Frontal cortex (tissue), 4 donors: ENCODE data around the gene CHCHD3. TPM values are rescaled to one million over a fixed set of nuclear protein-coding genes. Genes with fewer than 3 reads are reported as not detected.
"Not testable (repeated sequence)": the region's sequence is repeated elsewhere in the genome, so short reads cannot be mapped to it uniquely, and the experiment has no call there.

Experiments used
- DNase-seq, 2 donors: peaks; one replicate each; pipeline ENCODE4 v3.0.0; 2012; ENCODE audit warnings: low spot score in 2 of 2
- FAIRE-seq: peaks from 2 replicates; lab custom pipeline; 2012; peaks lifted over from hg19 to GRCh38; lab: Jason Lieb, UNC
- total RNA-seq: library from RNA; depleted of rRNA; stranded (reverse); fragments of >200 nt; gene quantifications from one replicate; pipeline ENCODE4 v1.2.3, GENCODE V29; 2014
- donor health status: control.
- donor health status: control.
- donor health status: control.

The CHCHD3 gene
- total RNA-seq, 1 donor from 2014 or later: 60.7 TPM

DNA sequence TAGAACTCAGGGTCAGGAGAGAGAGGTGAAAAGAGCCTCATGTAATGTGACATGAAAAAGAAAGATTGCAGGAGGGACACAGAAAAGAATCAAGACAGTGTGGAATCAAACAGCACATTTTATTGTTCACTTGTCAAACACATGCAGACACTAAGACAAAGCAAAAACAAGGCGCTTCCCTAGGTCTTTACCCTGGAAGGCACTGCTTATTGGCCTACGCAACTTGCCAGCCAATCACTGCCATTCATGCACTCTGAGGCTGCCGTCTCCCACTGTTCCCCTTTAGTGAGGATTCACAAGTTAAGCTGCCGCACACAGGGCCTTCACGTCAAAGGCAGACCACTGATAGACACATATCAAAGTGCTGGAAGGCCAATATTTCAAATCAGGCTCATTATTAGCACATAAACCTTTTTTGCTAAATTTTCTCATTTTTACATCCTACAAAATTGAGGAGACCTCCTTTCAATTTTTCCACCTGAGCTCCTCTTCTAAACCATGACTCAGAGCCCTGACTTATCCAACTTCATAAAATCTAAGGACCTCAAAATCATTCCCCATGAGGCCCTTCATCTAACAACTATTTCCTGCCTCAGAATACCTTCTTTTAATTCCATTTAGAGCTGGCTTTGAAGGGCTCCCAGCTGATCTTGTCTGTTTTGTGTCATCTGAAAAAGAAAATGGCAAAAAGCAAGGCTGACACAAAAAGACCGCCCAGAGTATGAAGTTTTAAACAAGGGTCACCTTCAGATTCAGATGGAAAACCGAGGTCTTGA lies 149.4 kb downstream of the CHCHD3 start:
- DNase-seq (no peak), FAIRE-seq (no peak)

DNA sequence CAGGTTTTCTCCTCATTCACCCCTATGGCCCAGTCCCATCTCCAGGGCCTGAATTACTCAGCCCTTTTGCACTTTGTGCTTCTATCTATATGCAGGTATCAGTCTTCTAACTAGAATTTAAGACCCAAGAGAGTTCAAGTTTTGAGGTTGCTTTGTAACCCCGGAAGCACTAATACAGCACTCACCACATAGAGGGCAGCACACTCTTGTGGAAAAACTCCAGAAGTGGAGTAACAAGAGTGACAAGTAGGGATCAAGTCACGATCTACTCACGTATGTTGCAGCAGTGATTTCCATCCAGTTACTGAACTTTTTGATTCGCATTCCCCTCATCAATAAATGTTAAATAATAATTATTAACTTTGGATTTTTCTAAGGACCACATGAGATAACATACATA lies 151.0 kb downstream of the CHCHD3 start:
- DNase-seq (peak; percentile 4 to 8), FAIRE-seq (no peak)

DNA sequence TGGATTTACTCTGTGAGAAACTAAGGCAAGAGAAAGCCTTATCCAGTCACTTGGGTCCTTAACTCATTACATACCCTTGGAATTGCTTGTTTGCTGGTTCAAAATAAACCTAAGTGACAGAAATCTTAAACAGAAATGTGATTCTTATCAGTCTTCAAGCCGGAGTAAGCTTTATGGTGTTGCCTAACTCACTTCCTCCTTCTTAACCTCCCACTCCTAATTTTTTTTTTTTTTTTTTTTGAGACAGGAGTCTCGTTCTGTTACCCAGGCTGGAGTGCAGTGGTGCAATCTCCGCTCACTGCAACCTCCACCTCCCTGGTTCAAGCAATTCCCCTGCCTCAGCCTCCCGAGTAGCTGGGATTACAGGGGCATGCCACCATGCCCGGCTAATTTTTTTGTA lies 151.9 kb downstream of the CHCHD3 start:
- not testable (repeated sequence) for FAIRE-seq, DNase-seq

DNA sequence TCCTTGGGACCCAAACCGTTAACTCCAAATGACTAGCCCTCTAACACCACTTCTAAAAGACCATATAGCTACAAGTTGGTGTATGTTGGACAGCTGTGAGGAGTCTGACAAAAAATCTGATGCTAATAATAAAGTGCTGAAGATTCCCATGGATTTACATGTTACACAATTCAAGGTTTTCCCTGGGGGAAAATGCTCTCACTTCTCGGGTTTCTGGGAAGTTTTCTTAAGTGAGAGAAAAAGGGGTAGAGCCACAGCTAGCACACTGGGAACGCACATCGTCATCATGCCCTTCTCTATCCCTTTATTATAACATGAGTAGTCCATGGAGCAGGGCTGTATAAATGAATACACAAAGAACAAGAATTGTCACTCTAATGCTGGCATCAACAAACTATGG lies 162.1 kb downstream of the CHCHD3 start:
- no peak for DNase-seq
- FAIRE-seq: no peak

DNA sequence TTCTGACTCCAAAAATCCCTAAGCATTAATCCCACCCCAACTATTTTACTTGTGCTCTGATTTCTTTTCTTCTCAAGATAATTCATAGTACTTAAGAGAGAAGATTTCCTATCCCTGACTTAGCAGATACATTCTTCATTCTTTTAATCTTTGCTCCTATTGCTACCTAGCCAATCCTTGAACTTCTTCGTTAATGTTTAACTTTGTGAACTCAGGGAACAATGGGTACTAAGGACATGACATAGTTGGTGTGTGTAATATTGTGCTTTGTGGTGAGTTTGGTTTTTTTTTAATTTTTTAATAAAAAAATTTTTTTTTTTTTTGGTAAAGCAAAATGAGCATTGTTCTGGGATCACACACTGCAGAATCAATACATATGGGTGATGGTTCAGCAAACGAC lies 166.2 kb downstream of the CHCHD3 start:
- FAIRE-seq (no peak), DNase-seq (no peak)

DNA sequence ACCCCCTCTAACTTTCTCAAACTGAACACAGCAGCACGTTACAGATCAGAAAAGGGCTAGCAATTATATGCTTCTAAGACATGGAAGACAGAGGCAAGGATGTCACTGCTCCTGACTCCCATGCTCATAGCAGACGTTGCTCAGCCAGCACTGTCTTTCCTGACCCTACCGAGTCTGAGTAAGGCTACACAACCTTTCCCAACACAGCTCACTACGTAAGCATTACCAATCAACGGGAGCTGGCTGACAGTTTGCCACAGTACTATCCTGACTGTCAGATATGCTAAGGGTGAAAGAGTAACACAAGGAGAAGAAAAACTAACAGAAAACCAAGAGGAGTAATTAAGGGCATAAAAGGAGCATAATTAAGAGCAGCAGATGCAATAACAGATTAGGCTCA lies 171.2 kb downstream of the CHCHD3 start:
- DNase-seq (no peak), FAIRE-seq (no peak)

DNA sequence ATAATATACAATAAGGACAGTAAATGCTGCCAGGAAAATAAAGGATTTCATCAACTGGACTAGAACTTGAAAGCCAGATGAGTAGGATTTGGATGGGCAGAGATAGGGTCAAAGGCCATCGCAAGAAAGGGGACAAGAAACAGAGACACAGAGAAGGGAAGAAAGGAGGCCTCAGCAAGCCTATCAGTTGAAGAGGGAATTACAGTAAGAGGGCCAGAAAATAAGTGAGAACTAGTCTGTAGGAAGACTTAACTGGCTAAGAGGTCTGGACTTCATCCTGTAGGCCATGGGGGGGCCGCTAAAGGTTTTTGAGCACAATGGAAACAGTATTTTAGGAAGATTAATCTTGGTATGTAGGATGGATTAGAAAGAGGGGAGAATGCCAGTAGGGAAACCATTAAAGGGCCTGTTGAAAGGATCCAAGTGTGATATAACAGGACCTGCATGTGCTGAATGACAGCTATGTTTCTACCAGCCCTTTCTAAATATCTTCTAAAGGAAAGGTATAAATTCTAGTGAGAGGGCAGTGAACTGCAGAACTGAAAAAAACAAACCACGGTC lies 174.4 kb downstream of the CHCHD3 start:
- no peak for DNase-seq
- FAIRE-seq: no peak

DNA sequence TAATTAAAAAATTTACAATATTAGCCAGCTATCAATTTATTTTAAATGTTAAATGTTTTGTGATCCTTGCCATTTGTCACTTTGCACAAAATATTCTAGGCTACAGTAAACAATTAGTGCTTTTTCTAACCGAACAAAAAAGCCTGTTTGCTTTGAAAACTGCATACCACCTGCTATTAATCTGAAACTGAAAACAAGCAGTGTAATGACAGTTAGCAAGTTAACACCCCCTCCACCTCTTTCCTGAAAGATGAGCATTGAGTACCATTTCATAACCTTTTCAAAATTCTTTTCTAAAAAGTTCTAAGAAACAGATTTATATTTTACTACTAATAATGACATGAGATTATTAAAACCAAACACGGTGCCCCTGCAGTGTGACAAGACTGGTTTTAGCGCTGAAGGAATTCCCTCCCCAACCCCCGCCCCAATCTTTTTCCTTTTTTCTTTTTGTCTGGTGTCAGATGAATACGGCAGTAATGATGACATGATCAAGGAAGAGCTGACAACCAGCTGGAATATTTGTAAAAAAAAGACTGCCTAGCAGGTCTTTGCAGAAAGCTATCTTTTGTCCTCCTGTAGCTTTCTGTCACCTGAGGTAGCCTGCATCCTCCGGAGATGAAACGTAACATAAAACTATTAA lies 175.6 kb downstream of the CHCHD3 start:
- DNase-seq (no peak), FAIRE-seq (no peak)

DNA sequence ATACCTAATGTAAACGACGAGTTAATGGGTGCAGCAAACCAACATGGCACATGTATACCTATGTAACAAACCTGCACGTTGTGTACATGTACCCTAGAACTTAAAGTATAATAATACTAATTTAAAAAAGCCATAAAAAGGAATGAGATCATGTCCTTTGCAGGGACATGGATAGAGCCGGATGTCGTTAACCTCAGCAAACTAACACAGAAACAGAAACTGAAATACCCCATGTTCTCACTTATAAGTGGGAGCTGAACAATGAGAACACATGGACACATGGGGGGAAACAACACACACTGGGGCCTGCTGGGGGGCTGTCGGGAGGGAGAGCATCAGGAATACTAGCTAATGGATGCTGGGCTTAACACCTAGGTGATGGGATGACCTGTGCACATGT lies 176.8 kb downstream of the CHCHD3 start:
- not testable (repeated sequence) for DNase-seq, FAIRE-seq

DNA sequence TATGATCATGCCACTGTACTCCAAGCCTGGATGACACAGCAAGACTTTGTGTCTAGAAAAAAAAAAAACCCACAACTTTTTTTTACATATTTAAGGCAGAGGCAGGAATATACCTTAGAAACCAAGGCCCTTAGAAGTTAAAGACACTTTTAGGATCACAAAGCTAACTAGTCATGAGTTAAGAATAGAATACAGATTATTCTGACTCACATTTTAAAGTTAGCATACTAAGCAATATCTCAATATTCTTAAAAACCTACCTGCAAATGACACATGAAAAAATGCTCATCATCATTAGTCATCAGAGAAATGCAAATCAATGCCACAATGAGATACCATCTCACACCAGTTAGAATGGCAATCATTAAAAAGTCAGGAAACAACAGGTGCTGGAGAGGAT lies 177.7 kb downstream of the CHCHD3 start:
- DNase-seq (no peak), FAIRE-seq (no peak)

DNA sequence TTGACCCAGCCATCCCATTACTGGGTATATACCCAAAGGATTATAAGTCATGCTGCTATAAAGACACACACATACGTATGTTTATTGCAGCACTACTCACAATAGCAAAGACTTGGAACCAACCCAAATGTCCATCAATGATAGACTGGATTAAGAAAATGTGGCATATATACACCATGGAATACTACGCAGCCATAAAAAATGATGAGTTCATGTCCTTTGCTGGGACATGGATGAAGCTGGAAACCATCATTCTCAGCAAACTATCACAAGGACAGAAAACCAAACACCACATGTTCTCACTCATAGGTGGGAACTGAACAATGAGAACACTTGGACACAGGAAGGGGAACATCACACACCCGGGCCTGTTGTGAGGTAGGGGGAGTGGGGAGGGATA lies 179.6 kb downstream of the CHCHD3 start:
- FAIRE-seq, DNase-seq: not testable (repeated sequence)

DNA sequence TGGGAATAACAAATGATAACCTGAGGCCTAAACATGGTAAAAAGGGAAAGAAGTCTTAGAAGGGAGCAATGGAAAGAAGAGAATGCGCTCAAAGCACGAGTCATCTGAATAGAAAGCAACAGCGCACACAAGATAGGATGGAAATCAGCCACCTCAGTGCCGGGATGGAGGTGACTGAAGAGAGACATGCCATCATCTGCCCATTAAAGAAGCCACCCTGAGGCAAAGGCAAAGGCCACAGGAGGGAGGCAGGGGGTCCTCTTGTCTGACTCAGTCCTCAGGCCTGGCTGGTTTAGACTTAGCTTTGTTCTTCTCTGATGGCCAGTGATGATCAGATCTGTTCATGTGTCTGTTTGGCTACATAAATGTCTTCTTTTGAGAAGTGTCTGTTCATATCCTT lies 180.6 kb downstream of the CHCHD3 start:
- no peak for FAIRE-seq
- DNase-seq: no peak

DNA sequence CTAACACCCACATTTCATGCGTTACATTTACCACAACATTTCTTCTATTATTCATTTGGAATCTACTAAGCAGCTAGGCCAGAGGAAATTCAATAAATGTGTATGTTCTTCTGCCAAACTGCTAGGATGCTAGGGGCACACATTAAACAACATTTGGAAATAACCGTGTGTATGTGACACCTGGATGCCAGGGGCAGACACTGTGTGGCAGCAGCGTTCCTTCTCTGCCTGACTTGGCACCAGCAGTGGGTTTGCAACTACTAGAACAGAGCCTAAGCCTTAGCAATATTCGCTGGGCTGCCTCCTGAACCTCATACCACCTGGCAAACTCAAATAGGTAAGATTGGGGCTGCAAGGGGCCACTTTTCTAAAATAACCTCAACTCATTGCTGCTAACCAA lies 182.1 kb downstream of the CHCHD3 start:
- DNase-seq (no peak), FAIRE-seq (no peak)

DNA sequence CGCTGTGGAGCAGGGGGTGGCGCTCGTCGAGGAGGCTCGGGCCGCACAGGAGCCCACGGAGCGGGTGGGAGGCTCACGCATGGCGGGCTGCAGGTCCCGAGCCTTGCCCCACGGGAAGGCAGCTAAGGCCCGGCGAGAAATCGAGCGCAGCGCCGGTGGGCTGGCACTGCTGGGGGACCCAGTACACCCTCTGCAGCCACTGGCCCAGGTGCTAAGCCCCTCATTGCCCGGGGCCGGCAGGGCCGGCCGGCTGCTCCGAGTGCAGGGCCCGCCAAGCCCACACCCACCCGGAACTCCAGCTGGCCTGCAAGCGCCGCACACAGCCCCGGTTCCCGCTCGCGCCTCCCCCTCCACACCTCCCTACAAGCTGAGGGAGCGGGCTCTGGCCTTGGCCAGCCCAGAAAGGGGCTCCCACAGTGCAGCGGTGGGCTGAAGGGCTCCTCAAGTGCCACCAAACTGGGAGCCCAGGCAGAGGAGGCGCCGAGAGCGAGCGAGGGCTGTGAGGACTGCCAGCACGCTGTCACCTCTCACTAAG lies 183.2 kb downstream of the CHCHD3 start:
- FAIRE-seq, DNase-seq: not testable (repeated sequence)

DNA sequence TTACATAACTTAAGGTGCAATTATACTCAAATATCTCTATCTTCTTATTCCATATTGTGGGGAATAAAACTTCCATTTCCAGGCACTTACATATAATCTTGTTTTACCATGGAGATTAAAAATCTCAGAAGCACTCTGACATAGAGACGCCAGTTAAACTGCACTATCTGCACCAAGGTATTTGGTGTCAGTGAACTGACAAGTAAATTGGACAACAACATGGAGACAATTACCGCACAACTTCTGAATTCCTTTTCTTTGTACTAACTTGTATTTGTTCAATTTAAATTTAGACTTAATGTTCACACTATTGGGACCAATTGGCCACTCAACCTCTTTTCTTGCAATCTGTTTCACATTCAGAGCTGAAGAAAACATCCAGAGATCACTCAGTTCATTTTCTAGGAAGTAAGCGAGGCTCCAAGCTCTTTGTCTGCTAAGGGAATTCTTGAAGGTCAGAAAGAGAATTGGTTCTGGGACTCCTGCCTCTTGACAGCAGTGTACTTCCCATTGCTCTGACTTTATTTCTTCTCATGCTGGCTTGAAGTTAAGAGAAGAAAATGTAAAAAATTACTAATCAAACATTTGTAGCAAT lies 184.7 kb downstream of the CHCHD3 start:
- no peak for FAIRE-seq

DNA sequence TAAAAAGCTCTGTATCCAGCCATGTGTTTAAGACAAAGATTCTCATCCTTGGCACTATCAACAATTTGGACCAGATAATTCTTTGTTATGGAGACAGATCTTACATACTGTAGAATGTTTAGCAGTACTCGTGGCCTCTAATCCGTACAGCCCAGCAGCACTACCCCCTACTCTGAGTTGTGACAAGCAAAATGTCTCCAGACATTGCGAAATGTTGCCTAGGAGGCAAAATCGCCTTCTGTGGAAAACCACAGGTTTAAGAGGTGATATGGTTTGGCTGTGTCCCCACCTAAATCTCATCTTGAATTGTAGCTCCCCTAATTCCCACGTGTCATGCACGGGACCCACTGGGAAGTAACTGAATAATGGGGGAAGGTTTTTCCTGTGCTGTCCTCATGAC lies 186.7 kb downstream of the CHCHD3 start:
- no peak for FAIRE-seq
- DNase-seq: no peak

More for the DNA sequence above, 184.7 kb downstream of the CHCHD3 start:
- no peak for DNase-seq

DNA sequence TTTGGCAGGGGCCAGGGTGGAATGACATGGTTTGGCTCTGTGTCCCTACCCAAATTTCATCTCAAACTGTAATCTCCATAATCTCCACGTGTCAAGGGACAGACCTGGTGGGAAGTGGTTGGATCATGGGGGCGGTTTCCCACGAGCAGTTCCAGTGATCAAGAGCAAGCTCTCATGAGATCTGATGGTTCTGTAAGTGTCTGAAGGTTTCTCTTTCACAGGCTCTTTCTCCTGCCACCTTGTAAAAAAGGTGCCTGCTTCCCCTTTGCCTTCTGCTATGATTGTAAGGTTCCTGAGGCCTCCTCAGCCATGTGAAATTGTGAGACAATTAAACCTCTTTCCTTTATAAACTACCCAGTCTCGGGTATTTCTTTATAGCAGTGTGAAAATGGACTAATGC lies 188.3 kb downstream of the CHCHD3 start:
- no peak for FAIRE-seq
- no peak for DNase-seq

DNA sequence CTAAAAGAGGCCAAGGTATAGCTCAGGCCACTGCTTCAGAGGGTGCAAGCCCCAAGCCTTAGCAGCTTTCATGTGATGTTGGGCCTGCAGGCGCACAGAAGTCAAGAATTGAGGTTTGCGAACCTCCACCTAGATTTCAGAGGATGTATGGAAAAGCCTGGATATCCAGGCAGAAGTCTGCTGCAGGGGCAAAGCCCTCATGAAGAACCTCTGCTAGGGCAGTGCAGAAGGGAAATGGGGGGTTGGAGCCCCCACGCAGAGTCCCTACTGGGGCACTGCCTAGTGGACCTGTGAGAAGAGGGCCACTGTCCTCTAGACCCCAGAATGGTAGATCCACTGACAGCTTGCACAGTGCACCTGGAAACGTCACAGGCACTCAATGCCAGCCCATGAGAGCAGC lies 189.1 kb downstream of the CHCHD3 start:
- FAIRE-seq, DNase-seq: not testable (repeated sequence)

DNA sequence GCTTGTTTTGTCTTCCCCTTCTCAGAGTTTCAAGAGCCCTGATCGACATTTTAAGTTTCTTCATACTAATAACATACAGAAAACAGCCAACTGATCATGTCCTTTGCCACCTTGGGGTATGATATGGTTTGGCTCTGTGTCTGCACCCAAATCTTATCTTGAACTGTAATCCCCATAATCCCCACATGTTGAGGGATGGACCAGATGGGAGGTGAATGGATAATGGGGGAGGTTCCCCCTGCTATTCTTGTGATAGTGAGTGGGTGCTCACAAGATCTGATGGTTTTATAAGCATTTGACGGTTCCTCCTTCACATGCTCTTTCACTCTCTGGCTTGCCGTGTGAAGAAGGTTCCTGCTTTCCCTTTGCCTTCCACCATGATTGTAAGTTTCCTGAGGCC lies 190.3 kb downstream of the CHCHD3 start:
- DNase-seq (no peak), FAIRE-seq (no peak)

DNA sequence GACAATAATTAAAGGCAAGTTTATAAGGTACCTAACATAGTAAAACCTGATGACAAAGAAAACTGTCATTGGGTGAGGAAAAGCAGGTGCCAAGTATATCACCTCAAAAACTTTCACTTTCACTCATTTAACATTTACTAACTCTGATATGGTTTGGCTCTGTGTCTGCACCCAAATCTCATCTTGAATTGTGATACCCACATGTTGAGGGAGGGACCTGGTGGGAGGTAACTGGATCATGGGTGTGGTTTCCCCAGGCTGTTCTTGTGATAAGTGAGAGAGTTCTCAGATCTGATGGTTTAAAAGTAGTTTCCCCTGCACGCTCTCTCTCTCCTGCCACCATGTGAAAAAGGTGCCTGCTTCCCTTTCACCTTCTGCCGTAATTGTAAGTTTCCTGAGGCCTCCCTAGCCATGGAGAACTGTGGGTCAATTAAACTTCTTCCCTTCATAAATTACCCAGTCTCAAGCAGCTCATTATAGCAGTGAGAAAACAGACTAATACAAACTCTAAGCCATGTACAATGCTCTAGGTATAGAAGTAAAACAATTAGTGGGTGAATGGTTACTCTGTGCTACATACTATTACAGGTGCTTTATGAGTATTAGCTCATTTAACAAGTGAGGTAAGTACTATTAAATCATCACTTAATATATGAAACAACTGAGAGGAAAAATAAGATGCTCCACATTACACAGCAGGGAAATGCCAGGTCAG lies 199.0 kb downstream of the CHCHD3 start:
- no peak for DNase-seq
- no peak for FAIRE-seq
